GM12873 (cell line): ENCODE results near the gene ST3GAL5.
A peak's percentile ranks its signal among the peaks of the same experiment; 100 is the strongest.

Experiments
- TF ChIP-seq, protein P1 (sequence below): IDR thresholded peaks from 2 replicates; pipeline ENCODE4 v1.5.1; 2012; ENCODE audit warnings: low read depth, mild to moderate bottlenecking, moderate library complexity, low read length, control low read depth; ENCODE audit not compliant: insufficient read depth; ENCODE audit errors: missing control alignments

The ST3GAL5 gene

DNA sequence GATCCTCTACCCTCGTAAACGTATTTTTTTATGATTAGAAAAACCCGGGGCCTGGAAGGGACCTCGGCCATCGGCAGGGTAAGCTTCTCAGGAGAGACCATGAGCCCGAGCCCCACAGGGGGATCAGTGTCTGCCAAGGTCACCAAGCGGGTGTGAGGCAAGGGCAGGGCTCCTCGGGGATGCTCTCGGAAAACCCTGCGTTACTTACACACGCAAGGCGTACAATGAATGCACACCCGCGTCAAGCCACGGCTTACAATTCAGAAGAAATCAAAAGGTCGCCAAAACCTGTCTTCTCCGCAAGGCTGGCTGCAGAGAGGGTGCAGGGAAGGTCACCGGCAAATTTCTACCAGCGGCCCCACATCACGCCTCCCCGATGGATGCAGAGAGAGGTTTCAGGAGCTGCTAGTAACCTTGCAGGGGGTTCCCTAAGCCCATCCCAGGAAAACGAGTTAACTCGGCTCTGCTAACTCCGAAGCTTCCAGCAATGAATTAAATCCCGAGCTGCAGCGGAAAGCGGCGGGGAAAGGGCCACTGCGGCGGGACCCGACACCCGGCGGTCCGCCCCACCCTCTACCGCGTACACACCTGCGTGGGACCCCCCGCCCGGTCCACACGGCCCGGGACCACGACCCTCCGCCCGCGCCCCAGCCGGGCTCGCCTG is 638 bp downstream of the ST3GAL5 start:
- TF ChIP-seq, protein P1, sequence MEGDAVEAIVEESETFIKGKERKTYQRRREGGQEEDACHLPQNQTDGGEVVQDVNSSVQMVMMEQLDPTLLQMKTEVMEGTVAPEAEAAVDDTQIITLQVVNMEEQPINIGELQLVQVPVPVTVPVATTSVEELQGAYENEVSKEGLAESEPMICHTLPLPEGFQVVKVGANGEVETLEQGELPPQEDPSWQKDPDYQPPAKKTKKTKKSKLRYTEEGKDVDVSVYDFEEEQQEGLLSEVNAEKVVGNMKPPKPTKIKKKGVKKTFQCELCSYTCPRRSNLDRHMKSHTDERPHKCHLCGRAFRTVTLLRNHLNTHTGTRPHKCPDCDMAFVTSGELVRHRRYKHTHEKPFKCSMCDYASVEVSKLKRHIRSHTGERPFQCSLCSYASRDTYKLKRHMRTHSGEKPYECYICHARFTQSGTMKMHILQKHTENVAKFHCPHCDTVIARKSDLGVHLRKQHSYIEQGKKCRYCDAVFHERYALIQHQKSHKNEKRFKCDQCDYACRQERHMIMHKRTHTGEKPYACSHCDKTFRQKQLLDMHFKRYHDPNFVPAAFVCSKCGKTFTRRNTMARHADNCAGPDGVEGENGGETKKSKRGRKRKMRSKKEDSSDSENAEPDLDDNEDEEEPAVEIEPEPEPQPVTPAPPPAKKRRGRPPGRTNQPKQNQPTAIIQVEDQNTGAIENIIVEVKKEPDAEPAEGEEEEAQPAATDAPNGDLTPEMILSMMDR, result no peak

DNA sequence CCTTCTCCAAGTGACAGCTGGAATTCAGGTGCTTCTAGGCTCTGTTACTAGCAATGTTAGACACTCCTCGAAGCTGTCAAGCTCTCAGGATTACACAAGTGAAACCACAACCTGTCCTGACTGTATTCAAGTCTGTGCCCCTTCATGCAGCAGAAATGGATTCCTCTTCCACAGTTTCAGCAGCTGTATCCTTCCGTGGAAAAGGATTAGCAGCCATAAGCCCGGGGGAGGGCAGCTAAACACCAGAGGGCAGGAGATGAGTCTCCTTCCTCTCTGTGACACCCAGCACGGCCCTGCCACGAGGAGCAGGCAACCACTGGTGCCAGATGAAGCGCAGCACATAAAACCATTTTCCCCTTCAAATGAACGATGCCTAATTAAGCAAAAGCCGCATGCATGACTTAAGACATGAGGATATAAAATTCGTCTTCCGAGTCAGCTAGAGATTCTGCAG is 1.2 kb downstream of the ST3GAL5 start:
- TF ChIP-seq, protein P1, result peak; percentile 20

DNA sequence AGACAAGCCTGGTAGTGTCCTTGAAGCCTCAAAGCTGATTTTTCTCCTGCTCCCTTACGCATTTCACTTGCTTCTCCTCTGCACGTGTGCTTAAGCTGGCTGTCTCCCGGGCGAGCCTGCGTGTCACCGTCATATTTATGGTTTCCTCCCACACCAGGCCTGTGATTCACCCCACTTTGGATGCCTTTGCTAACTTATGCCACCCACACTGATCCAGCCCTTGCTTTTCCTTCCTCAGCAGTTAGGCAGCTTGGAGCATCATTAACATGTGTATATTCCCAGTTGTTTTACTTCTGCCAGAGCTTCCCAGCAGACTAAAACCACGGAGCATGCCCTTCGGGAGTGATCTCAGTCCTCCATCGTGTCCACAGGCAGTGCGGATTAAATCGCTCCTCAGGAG is 2.2 kb downstream of the ST3GAL5 start:
- TF ChIP-seq, protein P1, result no peak

DNA sequence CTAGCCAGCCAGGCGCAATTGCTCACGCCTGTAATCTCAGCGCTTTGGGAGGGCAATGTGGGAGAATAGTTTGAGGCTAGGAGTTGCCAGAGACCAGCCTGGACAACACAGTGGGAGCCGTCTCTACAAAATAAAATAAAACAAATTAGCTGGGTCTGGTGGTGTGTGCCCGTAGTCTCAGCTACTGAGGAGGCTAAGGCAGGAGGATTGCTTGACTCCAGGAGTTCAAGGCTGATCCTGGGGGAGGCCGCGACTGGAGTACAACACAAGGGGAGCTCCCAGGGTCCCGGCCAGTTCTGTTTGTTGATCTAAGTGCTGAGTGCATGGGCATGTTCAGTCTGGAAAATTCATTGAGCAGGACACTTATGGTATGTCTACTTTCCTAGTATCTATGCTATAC is 2.6 kb downstream of the ST3GAL5 start:
- TF ChIP-seq, protein P1, result no peak

DNA sequence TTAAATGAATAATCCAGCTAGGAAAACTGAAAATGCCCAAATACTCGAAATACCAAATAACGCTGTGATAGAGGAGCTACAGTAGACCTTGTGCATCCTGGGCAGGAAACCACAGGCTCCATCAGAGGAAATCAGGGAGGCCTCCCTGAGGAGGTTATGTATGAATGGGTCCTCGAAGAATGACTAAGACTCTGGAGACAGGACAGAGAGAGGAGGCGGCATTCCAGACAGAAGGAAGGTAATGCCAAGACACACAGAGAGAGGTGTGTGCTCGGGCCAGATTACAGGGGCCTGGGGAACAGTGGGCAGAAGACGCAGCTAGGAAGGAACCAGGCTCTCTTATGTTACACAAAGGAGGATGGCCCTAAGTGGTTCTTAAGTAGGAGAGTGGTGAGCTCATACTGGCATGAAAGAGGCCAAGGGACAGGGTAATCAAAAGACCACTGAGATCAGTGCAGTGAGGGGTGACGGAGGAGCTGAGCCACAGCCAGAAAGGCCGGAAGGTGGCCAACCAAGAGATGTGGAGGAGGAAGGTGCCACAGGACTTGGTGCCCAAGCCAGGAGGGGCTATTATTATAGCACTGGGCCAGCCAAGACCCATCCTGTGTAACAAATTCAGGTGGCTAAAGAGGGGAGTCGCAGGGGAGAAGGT is 9.9 kb downstream of the ST3GAL5 start:
- TF ChIP-seq, protein P1, result no peak

DNA sequence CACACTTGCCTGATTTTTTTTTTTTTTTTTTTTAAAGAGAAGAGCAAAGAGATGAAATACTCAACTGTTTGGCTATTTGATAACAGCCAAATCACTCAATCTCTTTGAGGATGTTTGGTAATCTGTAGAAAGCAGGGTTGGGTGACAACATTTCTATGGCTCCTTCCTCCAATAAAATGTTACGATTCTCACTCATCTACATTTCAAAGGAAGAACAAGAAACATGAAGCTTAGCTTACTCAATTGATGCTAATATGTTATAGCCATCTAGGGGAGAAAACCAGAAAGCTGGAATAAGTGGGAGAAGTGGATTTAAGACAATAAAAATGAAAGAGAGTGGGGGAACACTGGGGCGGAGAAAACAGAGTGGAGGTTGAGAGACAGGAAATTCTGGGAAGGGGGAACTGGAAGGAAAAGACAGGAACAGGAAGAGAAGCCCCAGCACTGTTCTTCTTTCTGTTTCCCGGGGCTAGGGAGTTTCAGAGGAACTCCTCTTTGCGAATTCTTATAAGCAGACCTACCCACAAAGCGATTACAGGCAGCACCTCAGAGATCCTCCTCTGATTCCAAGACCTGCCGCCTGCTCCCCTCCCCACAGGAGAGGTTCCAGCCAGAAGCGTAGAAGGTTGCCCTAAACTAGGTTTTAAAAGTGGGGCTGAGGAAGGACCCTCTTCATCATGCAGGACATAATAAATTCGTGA is 13.3 kb downstream of the ST3GAL5 start:
- TF ChIP-seq, protein P1, result no peak

DNA sequence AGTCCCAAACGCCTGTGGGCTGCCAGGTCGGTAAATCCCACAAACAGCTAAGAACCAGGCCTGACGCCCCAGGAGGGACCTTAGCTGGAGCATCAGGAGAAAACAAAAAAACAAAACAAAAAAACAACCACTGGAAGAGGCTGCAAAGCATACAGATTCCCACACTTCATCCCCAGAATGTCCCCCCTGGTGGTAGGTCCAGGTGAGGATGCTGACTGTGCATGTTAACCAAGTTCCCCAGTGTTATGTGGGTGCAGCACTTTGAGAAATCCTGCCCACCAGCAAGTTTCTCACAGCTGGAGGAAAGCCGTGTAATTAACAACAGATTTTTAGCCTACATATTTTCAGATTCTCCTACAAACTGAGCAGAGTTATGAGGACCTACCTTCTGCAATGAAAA is 15.1 kb downstream of the ST3GAL5 start:
- TF ChIP-seq, protein P1, result peak; percentile 54
